Measurements from ENCODE around the gene DOHH.
A peak's percentile ranks its signal among the peaks of the same experiment; 100 is the strongest.

Gene DOHH

GRCh38 chr19:3476830-3477229 is 23.6 kb downstream of the DOHH start:
- DNase-seq: no peak

DNA sequence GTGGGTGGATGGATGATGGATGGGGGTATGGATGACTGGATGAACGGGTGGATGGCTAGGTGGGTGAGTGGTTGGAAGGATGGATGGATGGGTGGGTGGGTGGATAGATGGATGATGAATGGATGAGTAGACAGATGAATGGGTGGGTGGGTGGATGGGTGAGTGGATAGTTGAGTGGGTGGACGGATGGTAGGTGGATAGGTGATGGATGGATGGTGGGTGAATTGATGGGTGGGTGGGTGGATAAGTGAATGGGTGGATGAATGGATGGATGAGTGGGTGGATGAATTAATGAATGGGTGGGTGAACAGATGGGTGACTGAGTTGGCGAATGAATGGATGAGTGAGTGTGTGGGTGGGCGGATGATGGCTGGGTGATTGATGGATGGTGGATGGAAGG is 25.0 kb downstream of the DOHH start:
- no peak for DNase-seq

DNA sequence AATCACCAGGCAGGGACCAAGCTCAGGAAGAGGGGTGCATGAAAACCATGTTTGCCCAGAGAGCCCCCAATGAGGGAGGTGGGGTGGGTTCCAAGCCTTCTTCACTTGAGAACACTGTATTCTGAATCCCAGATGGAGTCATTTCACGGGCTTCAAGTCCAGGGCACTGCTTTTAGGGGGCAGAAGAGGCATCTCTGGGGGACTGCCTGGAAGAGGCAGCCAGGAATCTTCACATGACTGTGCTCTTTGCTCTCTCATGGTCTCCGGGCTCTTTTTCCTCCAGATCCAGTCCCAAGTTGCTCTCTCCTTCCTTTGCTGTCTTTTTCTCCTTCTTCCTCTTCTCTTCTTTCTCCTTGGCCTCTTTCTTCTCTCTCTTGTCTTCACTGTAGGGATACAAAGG is 25.9 kb downstream of the DOHH start:
- no peak for DNase-seq

DNA sequence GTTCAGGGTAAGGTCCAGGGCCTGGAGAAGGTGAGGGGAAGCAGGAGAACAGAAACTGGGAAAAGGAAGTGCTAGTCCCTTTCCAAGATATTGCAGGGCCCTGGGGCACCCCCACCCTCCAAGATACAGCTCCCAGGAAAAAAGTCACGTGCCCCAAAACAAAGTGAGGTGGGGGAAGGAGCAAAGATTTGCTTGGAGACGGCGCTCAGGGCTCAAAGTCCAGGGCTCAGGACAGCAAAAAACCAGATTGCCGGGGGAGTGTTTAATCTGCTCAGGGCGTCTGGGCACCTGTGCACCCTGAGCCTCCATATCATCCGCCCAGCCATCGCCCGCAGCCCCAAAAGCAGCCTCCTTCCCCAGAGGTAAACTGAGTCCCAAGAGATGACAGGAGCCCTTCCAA is 26.5 kb downstream of the DOHH start:
- DNase-seq: no peak

DNA sequence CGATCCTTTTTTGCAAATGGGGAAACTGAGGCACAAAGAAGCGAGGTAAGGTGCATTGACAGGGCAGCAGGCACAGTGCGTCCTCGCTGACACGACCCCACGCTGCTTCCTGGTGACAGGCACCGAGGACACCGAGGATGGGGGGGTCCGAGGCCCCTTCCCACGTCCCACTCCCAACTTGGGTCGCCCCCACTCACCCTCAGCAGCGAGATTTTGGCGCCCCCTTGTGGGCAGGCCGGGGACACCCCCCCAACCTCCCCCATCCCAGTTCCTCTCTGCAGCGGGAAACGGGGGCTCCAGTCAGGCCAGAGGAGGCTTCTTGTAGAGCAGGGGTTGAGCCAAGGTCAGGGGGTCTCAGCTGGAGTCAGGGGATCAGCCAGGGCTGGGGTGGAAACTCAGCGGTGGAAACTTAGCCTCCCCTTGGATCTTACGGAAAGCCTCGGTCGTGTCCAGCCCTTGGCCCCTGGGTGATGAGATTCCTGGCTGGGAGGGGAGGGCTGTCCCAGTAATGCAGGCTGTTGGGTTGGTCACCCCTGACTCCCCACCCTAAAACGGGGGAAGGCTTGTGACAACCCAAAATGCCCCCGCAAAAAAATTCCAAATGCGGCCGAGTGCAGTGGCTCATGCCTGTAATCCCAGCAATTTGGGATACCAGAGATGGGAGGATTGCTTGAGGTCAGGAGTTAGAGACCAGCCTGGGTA is 28.4 kb downstream of the DOHH start:
- peak; percentile 43 to 57 for DNase-seq

DNA sequence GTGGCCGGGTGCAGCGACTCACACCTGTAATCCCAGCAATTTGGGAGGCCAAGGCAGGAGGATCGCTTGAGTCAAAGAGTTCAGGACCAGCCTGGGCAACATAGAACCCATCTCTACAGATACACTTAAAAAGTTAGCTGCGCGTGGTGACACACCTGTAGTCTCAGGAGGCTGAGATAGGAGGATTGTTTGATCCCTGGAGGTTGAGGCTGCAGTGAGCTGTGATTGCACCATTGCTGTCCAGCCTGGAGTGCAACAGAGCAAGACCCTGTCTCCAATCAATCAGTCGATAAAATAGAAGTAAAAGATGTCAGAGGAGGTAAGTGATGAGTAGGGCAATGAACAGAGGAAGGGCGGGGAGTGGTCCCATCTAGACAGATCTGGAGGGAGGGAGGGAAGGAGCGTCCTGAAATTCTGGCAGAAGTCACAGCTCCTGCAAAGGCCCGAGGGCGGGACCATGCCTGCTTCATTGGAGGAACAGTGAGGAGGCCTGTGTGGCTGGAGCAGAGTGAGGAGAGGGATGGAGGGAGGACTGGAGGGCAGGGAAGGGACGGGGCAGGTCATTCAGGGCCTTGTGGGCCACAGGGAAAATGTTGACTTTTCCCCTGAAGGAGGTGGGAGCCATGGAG is 29.9 kb downstream of the DOHH start:
- no peak for DNase-seq

GRCh38 chr19:3469638-3470499 is 30.6 kb downstream of the DOHH start:
- no peak for DNase-seq

GRCh38 chr19:3468211-3468610 is 32.3 kb downstream of the DOHH start:
- no peak for DNase-seq

DNA sequence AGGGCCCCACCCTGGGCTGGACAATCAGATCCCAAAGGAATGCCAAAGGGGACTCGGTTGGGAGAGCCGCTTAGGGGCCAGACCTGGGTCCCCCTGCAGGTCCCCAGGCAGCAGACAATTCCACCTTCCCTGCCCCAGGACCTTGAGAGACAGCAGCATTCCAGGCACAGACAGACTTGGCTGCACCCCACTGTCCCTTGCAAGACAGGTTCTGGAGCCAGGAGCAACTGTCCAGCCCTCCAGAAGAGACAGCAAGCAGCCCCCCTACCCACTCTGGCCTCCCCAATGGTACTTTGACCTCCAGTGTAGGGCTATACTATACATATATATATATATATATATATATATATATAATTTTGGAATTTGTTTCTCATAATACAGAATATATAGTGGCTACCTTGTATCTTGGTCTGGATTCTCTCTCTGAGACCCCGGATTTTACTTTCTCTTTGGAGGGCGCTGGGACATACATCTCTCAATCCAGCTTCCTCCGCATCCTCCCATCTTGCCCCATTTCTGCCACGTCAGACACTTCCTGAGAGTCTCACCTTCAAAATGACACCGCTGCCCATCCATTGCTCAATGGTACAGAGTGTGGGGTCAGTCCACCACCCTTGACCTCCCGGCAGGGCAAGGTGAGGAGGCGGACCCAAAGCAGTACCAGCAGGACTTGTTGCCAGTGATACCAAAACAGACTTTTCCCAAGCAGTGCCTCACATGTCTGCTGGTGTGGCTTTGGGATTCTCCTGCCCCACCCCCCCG is 32.9 kb downstream of the DOHH start:
- no peak for DNase-seq

GRCh38 chr19:3466635-3467034 is 33.8 kb downstream of the DOHH start:
- DNase-seq: no peak

- no peak for DNase-seq
Measured at GRCh38 chr19:3465552-3465951, 34.9 kb downstream of the DOHH start.

DNA sequence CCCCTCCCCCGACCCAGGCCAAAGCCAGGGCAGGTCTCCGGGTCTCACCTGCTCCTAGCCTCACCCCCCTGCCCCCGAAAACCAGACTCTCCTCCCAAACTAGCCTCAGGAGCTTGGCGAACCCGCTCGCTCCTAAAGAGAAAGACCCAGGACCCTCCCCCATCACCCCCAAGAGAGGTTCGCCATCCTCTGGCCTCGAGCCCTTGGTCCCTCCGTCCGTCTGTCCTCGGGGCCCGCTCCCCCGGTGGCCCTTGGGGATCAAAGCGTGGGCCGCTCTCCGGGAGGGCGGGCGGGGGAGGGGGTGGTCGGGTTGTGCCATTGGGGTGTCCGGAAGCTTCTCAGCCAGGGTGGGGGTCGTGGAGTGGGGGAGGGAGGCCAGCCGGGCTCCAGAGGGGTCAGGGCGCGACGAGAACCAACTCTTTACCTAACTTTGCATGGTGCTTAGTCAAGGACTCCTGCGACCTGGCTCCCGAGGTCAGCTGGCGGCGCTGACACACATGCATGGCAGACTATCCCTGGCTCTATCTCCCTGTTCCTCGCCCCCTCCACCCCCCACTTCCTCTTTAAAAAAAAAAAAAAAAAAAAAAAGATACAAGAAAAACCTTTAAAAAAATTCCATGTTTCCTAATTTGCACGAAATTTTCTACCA is 35.8 kb downstream of the DOHH start:
- DNase-seq: no peak

- no peak for DNase-seq
Measured at GRCh38 chr19:3463714-3464586, 36.5 kb downstream of the DOHH start.

DNA sequence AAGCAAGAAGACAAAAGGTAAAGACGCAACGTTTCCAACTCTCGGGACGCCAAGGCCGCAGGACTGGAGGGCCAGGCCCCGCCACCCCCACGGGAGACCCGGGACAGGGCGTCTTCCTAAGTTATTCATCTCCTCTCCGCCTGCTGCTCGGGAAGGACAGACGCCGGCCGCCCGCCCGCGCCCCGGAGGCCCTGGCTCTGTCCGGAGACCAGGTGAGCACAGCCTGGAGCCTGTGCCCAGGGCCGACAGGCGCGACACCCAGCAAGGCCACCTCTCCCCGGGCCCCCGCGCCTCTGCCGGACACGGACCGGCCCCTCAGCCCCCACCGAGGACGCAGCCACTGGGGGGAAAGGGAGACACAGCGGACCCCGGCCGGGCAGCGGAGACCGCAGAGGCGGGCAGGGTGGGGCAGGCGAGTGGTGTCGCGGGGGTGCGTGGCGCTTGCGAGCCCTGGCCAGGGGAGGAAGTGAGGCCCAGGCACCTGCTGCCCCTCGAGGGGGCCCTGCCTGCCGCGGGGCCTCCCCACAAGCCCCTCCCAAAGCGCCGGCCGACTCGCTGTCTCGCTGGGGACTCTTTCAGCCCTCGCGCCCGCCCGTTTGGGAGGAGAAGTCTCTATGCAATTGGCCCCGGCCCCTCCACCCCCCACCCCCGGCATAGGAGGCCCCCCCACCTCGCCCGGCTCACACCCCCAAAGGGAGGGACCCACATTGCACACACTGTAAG is 37.3 kb downstream of the DOHH start:
- DNase-seq: no peak

DNA sequence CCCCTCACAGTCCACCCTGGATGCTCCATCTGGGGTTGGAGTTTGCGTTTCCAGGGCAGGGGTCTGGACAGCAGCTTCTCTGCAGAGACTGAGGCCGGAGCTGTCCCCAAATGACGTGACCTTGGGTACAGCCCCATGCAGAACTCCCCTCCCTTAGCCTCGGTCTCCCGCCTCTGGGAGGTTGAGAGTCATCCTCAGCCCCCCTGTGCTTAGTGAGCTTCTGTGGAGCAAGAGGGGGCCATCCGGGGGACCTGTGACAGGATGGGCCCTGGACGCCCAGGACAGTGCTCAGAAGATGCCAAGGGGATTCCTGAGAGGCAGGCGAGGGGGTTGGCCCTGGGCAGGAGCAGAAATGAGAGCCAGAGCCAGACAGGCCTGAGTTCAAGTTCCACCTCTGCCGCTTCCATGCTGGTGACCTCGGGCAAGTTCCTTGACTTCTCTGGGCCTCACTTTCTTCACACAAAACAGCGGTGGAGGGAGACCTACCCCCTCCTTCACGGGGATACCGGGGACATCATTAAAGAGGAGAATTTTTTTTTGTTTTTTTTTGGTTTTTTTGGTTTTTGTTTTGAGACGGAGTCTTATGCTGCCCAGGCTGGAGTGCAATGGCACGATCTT is 40.4 kb downstream of the DOHH start:
- no peak for DNase-seq

- no peak for DNase-seq
Measured at GRCh38 chr19:3459089-3459881, 41.2 kb downstream of the DOHH start.

DNA sequence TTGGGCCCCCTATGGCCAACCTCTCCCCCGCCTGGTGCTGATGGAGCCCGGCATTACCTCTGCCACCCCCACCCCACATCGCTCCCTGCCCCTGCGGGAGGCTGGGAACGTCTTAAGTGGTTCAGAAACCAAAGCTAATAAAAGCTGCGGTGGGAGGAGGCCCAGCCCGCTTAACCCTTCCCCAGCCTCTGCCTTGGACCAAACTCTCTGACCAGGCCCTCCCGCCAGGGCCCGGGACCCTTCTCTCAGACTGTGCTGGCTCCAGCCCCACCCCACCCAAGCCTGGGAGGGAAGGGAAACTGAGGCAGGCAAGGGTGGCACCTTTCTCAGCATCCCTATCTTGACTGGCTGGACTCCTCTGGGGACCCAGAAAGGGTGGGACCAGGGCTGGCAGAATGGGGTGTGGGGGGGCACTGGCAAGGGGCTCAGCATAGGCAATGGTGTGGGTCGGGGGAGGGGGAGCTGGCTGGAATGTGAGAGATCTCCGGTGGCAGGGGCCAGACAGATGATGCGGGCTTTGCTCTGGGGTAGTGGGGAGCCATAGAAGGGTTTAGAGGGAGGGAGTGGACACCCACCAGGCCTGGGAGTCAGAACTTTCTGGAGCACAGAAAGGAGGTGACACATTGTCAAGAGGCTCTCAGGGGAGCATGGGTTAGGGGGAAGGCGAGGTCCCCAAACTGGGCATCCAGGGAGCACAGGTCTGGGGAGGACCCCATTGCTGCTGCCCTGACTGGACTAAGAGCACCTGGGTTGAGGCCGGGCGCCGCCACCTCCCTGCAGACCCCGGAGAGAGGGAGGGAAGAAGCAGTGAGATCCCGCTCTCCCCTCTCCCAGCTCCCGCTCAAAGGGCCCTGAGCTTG is 42.0 kb downstream of the DOHH start:
- DNase-seq: no peak

- no peak for DNase-seq
Measured at GRCh38 chr19:3457528-3458228, 42.8 kb downstream of the DOHH start.
